Measurements from ENCODE around the gene OR51S1.

Gene OR51S1

GRCh38 chr11:4851033-4851432 lies 2.0 kb upstream of the OR51S1 start:
- Histone ChIP-seq H4K20me1 (ENCODE audit: insufficient read depth) (no peaks in the 10 kb centered on the region), H3K36me3 (ENCODE audit: insufficient read depth) (no peaks in the 10 kb centered on the region), H3K27me3 (ENCODE audit: insufficient read depth, low read depth) (no peaks in the 10 kb centered on the region), H3K4me3 (IDR thresholded peaks at IDR 0.05; ENCODE audit: insufficient read depth, low read depth, low read length) (no peak overlapping the region), H3K79me2 (ENCODE audit: insufficient read depth, low read depth) (no peaks in the 10 kb centered on the region), H3K4me1 (ENCODE audit: low read depth, poor library complexity, severe bottlenecking) (no peaks in the 10 kb centered on the region), H3K9ac (no peak overlapping the region), H3K4me2 (no peak overlapping the region), H2AFZ (ENCODE audit: low read depth) (no peak overlapping the region), H3K27ac (no peak overlapping the region)
- no peak for TF ChIP-seq CTCF (conservative IDR thresholded peaks at IDR 0.05; ENCODE audit: low read depth, low read length)

GRCh38 chr11:4839851-4840549 lies 9.0 kb downstream of the OR51S1 start:
- Histone ChIP-seq H2AFZ (ENCODE audit: low read depth) (no peak overlapping the region), H3K4me3 (IDR thresholded peaks at IDR 0.05; ENCODE audit: insufficient read depth, low read depth, low read length) (no peak overlapping the region), H3K36me3 (ENCODE audit: insufficient read depth) (no peaks in the 10 kb centered on the region), H3K4me1 (ENCODE audit: low read depth, poor library complexity, severe bottlenecking) (no peaks in the 10 kb centered on the region), H3K4me2 (no peak overlapping the region), H3K9ac (no peak overlapping the region), H3K27me3 (ENCODE audit: insufficient read depth, low read depth) (no peaks in the 10 kb centered on the region), H3K79me2 (ENCODE audit: insufficient read depth, low read depth) (no peaks in the 10 kb centered on the region), H3K27ac (no peak overlapping the region), H4K20me1 (ENCODE audit: insufficient read depth) (no peaks in the 10 kb centered on the region)
- no peak for TF ChIP-seq CTCF (conservative IDR thresholded peaks at IDR 0.05; ENCODE audit: low read depth, low read length)

- no peaks in the 10 kb centered on the region for H3K36me3 ChIP-seq (ENCODE audit: insufficient read depth)
- H3K4me3 ChIP-seq (IDR thresholded peaks at IDR 0.05; ENCODE audit: insufficient read depth, low read depth, low read length), result no peak overlapping the region
- H3K27me3 ChIP-seq (ENCODE audit: insufficient read depth, low read depth), result no peaks in the 10 kb centered on the region
- no peaks in the 10 kb centered on the region for H3K79me2 ChIP-seq (ENCODE audit: insufficient read depth, low read depth)
- no peak overlapping the region for H2AFZ ChIP-seq (ENCODE audit: low read depth)
- no peak overlapping the region for H3K9ac ChIP-seq
- no peak overlapping the region for H3K27ac ChIP-seq
- no peaks in the 10 kb centered on the region for H3K4me1 ChIP-seq (ENCODE audit: low read depth, poor library complexity, severe bottlenecking)
- TF ChIP-seq CTCF (conservative IDR thresholded peaks at IDR 0.05; ENCODE audit: low read depth, low read length), result no peak
- H3K4me2 ChIP-seq, result no peak overlapping the region
- H4K20me1 ChIP-seq (ENCODE audit: insufficient read depth), result no peaks in the 10 kb centered on the region
These were observed 18.1 kb downstream of the OR51S1 start for GRCh38 chr11:4830909-4831308.

- H3K36me3 ChIP-seq (ENCODE audit: insufficient read depth), result no peaks in the 10 kb centered on the region
- H3K27me3 ChIP-seq (ENCODE audit: insufficient read depth, low read depth), result no peaks in the 10 kb centered on the region
- no peak overlapping the region for H2AFZ ChIP-seq (ENCODE audit: low read depth)
- H3K9ac ChIP-seq, result no peak overlapping the region
- H4K20me1 ChIP-seq (ENCODE audit: insufficient read depth), result no peaks in the 10 kb centered on the region
- no peaks in the 10 kb centered on the region for H3K4me1 ChIP-seq (ENCODE audit: low read depth, poor library complexity, severe bottlenecking)
- no peak overlapping the region for H3K27ac ChIP-seq
- no peaks in the 10 kb centered on the region for H3K79me2 ChIP-seq (ENCODE audit: insufficient read depth, low read depth)
- no peak overlapping the region for H3K4me3 ChIP-seq (IDR thresholded peaks at IDR 0.05; ENCODE audit: insufficient read depth, low read depth, low read length)
- no peak for TF ChIP-seq CTCF (conservative IDR thresholded peaks at IDR 0.05; ENCODE audit: low read depth, low read length)
- H3K4me2 ChIP-seq, result no peak overlapping the region
These were observed 18.7 kb downstream of the OR51S1 start for GRCh38 chr11:4830346-4830745.

Data from KMS-11 (cell line).